Dermis microvascular lymphatic vessel endothelial cell (primary cell): ENCODE data around the gene FLOT2. TPM values are rescaled to one million over a fixed set of nuclear protein-coding genes. Genes with fewer than 3 reads are reported as not detected.
"Not testable (repeated sequence)": the region's sequence is repeated elsewhere in the genome, so short reads cannot be mapped to it uniquely, and the experiment has no call there.

Experiments used
- DNase-seq, 2 donors: peaks; one replicate each; pipeline versions ENCODE4 v3.0.0 to v3.0.0-alpha.2; 2010; ENCODE audit warnings: low read depth in 2 of 2
- total RNA-seq: library from RNA; depleted of rRNA; stranded (reverse); fragments of >200 nt; gene quantifications from 2 replicates; pipeline ENCODE4 v1.2.1, GENCODE V29; 2014

Gene FLOT2
- total RNA-seq, 1 donor from 2014 or later, result 89.9 TPM

- DNase-seq, result peak in 1 of 2 donors; percentile 14
Observed at GRCh38 chr17:28849281-28849680, 48.3 kb downstream of the FLOT2 start.

DNA sequence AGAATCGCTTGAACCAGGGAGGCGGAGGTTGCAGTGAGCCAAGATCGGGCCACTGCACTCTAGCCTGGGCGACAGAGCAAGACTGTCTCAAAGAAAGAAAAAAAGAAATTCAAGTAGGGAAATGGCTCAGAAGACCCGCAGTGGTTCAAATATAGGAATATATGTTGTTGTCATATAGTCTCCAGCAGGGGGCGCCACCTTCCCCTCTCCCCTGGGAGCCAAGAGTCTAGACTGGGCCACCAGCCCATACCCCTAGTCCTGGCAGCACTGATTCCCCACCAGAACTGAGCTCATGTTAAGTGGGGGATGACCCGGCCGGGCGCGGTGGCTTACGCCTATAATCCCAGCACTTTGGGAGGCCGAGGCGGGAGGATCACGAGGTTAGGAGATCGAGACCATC, 48.9 kb downstream of the FLOT2 start:
- DNase-seq, result peak in 1 of 2 donors; percentile 48

DNA sequence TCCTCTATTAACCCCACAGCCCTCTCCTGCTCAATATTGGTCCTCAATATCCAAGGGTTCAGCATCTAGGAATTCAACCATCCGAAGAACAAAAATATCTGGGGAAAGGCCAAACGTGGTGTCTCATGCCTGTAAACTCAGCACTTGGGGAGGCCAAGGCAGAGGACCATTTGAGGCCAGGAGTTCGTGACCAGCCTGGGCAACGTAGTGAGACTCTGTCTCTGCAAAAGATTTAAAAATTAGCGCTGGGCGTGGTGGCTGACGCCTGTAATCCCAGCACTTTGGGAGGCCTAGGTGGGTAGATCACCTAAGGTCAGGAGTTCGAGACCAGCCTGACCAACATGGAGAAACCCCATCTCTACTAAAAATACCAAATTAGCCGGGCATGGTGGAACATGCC, 50.8 kb downstream of the FLOT2 start:
- not testable (repeated sequence) for DNase-seq

GRCh38 chr17:28846231-28846630, 51.3 kb downstream of the FLOT2 start:
- DNase-seq, result no peak

DNA sequence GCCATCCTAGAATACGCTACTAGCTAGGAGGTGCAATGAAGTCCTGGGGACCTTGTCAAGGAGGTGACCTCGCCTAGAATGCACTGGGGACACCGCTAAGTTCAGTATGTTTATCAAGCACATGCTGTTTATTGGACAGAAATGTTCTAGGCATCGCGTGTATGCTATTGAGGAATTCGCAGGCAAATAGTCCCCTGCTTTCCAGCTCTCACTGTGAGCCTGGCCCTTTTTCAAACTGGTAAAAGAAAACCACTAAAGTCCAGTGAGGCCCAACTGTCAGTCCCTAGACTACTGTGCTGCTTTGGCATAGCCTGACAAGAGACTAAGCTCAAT, 53.8 kb downstream of the FLOT2 start:
- DNase-seq, result no peak

DNA sequence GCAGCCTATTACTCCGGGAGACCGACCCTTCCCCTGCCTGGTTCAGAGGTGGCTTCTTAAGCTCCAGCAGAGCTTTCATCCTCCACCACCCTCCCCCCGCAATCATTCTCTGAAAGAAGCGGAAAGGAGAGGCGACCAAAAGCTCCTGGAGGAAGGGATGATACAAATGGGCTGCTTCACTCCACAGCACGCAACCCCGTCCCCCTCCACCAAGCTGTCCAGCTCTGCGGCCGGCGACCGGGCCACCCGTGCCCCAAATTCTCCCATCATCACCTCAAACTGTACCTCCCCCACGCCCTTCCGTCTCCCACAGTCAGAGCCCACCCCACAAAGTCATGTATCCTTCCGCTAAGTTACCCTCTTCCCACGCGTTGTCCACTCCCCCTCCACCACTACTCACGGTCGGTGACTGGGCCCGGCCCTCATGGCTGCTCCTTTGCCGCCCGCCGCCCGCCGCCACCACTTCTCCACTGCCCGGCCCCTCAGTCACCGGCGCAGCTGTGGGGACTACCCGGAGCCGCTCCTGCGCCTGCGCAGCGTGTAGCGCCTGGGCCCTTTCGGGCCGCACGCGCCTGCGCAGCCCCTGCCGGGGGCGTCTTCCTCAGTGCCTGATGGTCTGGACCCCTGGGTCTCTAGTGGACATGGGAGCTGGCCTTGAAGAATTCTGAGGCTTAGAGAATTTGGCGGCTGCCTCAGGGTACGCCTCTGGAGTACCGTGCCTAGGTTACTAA, 55.1 kb downstream of the FLOT2 start, which contains the start of gene FAM222B:
FAM222B (minus strand) TSS at position 509 of the 731 bp plus-strand sequence. CDS start 76,123 bp downstream, outside the sequence.
- DNase-seq, result peak; percentile 68 to 89

GRCh38 chr17:28841901-28842281, 55.6 kb downstream of the FLOT2 start:
- peak in 1 of 2 donors; percentile 52 for DNase-seq

DNA sequence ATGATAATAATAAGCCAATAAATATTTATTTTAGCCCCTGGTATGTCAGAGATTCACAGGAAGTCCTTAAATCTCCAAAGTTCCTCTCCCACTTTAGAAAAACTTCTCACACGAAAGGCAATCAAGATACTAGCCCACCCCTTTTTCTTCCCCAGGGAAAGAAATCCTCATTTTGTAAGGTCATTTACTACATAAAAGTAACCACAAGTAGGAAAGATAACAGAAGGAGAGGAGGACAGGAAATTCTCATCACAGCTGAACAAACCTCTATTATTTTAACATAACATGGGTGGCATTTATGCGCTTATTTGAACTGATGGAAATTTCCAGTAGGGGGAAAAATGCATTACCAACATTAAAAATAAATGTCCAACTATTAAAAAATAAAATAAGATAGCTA, 58.3 kb downstream of the FLOT2 start:
- DNase-seq, result peak; percentile 78 to 87

DNA sequence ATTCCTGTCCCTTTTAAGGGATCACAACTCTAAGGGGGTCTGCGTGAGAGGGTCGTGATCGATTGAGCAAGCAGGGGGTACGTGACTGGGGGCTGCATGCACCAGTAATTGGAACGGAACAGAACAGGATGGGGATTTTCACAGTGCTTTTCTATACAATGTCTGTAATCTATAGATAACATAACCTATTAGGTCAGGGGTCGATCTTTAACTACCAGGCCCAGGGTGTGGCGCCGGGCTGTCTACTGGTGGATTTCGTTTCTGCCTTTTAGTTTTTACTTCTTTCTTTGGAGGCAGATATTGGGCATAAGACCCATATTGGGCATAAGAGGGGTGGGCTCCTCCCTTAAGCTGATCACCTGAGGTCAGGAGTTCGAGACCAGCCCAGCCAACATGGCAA, 61.0 kb downstream of the FLOT2 start:
- not testable (repeated sequence) for DNase-seq

- DNase-seq, result no peak
Observed at GRCh38 chr17:28834420-28834819, 63.1 kb downstream of the FLOT2 start.

Other genes with a start within 250 kb of the FLOT2 start
- gene SDF2, start 235.8 kb downstream of the FLOT2 start, total RNA-seq, result 52.4 and 73.0 TPM in 2 replicates
- gene SUPT6H, start 235.5 kb downstream of the FLOT2 start, total RNA-seq, result 37.5 and 48.7 TPM in 2 replicates
- 0.25 and 0.26 TPM in 2 replicates for gene PROCA1, start 185.8 kb downstream of the FLOT2 start, total RNA-seq
- 11.8 and 18.8 TPM in 2 replicates for gene RAB34, start 179.9 kb downstream of the FLOT2 start, total RNA-seq
- gene RPL23A, start 177.7 kb downstream of the FLOT2 start, total RNA-seq, result 429 and 557 TPM in 2 replicates
- gene TLCD1, start 171.5 kb downstream of the FLOT2 start, total RNA-seq, result 0.89 and 1.5 TPM in 2 replicates
- gene NEK8, start 168.9 kb downstream of the FLOT2 start, total RNA-seq, result 1.7 and 2.1 TPM in 2 replicates
- gene TRAF4, start 153.7 kb downstream of the FLOT2 start, total RNA-seq, result 24.0 and 29.2 TPM in 2 replicates
- 4.9 and 10.7 TPM in 2 replicates for gene FAM222B, start 54.9 kb downstream of the FLOT2 start, total RNA-seq
- 27.6 and 36.8 TPM in 2 replicates for gene ERAL1, start 42.7 kb downstream of the FLOT2 start, total RNA-seq
- gene DHRS13, start 5.3 kb upstream of the FLOT2 start, total RNA-seq, result 9.1 and 10.6 TPM in 2 replicates
- gene PHF12, start 53.8 kb upstream of the FLOT2 start, total RNA-seq, result 4.4 and 9.0 TPM in 2 replicates
- not detected in 2 replicates for gene SEZ6, start 108.3 kb upstream of the FLOT2 start, total RNA-seq
- gene PIPOX, start 145.4 kb upstream of the FLOT2 start, total RNA-seq, result 1.1 and 1.2 TPM in 2 replicates